Cardiac muscle cell (in vitro differentiated cells and primary cell): ENCODE results near the gene PCDHA3. TPM values are rescaled to one million over a fixed set of nuclear protein-coding genes. Genes with fewer than 3 reads are reported as not detected.
"Not testable (repeated sequence)": the region's sequence is repeated elsewhere in the genome, so short reads cannot be mapped to it uniquely, and the experiment has no call there.

Experiments used
- DNase-seq, 2 donors: peaks; one replicate each; pipeline versions ENCODE4 v3.0.0 to v3.0.0-alpha.2; 2010 to 2017; ENCODE audit warnings: low read depth in 1 of 2, low spot score in 1 of 2
- H3K27ac ChIP-seq: fragments of 200-600 bp; sonication (generic); 2 replicates; pipeline ENCODE4 v1.5.1; 2016
- H3K27me3 ChIP-seq: fragments of 200-600 bp; sonication (generic); 2 replicates; pipeline ENCODE4 v1.6.0; 2016; ENCODE audit warnings: control low read depth
- H3K36me3 ChIP-seq: fragments of 200-600 bp; sonication (generic); 2 replicates; pipeline ENCODE4 v1.5.1; 2016; ENCODE audit warnings: control low read depth
- H3K4me1 ChIP-seq: fragments of 200-600 bp; sonication (generic); 2 replicates; pipeline ENCODE4 v1.8.1; 2017; ENCODE audit warnings: low read depth, mild to moderate bottlenecking, mixed run types
- H3K4me3 ChIP-seq: fragments of 200-600 bp; sonication (generic); 2 replicates; pipeline ENCODE4 v1.5.1; 2016; ENCODE audit warnings: mild to moderate bottlenecking
- H3K9me3 ChIP-seq: fragments of 200-600 bp; sonication (generic); 2 replicates; pipeline ENCODE4 v1.5.1; 2017; ENCODE audit warnings: low read depth, mild to moderate bottlenecking, control low read depth
- polyA plus RNA-seq: library from polyadenylated mRNA; unstranded; fragments of >200 nt; fragmentation: Nextera tagmentation; extraction: Ambion mirVana; gene quantifications from 2 replicates; pipeline ENCODE4 v1.2.1, GENCODE V29; 2016
- total RNA-seq: library from RNA; depleted of rRNA; stranded (reverse); fragments of >200 nt; gene quantifications from 2 replicates; pipeline ENCODE4 v1.2.3, GENCODE V29; 2016
- TF ChIP-seq, protein P1 (sequence below): IDR thresholded peaks from 2 replicates; pipeline ENCODE4 v1.5.1; 2012; ENCODE audit warnings: low read depth, mild to moderate bottlenecking, low read length

The PCDHA3 gene
- total and polyA plus RNA-seq, 2 experiments from 2014 or later: 1.1 to 1.8 TPM

DNA sequence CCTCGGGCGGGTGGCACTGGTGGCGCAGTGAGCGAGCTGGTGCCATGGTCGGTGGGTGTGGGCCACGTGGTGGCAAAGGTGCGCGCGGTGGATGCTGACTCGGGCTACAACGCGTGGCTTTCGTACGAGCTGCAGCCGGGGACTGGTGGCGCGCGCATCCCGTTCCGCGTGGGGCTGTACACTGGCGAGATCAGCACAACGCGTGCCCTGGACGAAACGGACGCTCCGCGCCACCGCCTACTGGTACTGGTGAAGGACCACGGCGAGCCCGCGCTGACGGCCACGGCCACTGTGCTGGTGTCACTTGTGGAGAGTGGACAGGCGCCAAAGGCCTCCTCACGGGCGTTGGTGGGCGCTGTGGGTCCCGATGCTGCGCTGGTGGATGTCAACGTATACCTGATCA, 8.0 kb downstream of the PCDHA3 start:
- no peak for DNase-seq
- TF ChIP-seq, protein P1, sequence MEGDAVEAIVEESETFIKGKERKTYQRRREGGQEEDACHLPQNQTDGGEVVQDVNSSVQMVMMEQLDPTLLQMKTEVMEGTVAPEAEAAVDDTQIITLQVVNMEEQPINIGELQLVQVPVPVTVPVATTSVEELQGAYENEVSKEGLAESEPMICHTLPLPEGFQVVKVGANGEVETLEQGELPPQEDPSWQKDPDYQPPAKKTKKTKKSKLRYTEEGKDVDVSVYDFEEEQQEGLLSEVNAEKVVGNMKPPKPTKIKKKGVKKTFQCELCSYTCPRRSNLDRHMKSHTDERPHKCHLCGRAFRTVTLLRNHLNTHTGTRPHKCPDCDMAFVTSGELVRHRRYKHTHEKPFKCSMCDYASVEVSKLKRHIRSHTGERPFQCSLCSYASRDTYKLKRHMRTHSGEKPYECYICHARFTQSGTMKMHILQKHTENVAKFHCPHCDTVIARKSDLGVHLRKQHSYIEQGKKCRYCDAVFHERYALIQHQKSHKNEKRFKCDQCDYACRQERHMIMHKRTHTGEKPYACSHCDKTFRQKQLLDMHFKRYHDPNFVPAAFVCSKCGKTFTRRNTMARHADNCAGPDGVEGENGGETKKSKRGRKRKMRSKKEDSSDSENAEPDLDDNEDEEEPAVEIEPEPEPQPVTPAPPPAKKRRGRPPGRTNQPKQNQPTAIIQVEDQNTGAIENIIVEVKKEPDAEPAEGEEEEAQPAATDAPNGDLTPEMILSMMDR: no peak

GRCh38 chr5:140821375-140822280, 20.8 kb downstream of the PCDHA3 start, which contains the start of gene PCDHA5:
PCDHA5 (plus strand) TSS chr5:140821613.
- H3K27me3 ChIP-seq: no peaks in the 10 kb centered on the region
- H3K36me3 ChIP-seq: no peaks in the 10 kb centered on the region
- H3K9me3 ChIP-seq: no peaks in the 10 kb centered on the region
- no peak within 1 kb of the TSS for H3K4me3 ChIP-seq
- no peaks in the 10 kb centered on the region for H3K4me1 ChIP-seq
- peak in 1 of 2 donors; percentile 8 for DNase-seq
- no peak within 1 kb of the TSS for H3K27ac ChIP-seq
- TF ChIP-seq, protein P1: peak; percentile 31

More for the DNA sequence above, 8.0 kb downstream of the PCDHA3 start:
- H3K27ac ChIP-seq: no peak overlapping the region
- peaks cover 4% of the 10 kb centered on the region for H3K4me1 ChIP-seq
- H3K4me3 ChIP-seq: no peak overlapping the region
- H3K9me3 ChIP-seq: no peaks in the 10 kb centered on the region
- H3K36me3 ChIP-seq: no peaks in the 10 kb centered on the region
- no peaks in the 10 kb centered on the region for H3K27me3 ChIP-seq

DNA sequence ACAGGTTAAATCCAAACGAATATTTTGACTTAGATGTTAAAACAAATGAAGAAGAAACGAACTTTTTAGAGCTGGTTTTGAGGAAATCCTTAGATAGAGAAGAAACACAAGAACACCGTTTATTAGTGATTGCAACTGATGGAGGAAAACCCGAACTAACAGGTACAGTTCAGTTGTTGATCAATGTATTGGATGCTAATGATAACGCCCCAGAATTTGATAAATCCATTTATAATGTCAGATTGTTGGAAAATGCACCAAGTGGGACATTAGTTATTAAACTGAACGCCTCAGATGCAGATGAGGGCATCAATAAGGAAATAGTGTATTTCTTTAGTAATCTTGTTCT, 21.4 kb downstream of the PCDHA3 start:
- H3K4me3 ChIP-seq: no peak overlapping the region
- no peaks in the 10 kb centered on the region for H3K4me1 ChIP-seq
- H3K27ac ChIP-seq: no peak overlapping the region
- H3K36me3 ChIP-seq: no peaks in the 10 kb centered on the region
- H3K9me3 ChIP-seq: no peaks in the 10 kb centered on the region
- TF ChIP-seq, protein P1: no peak
- DNase-seq: no peak
- H3K27me3 ChIP-seq: no peaks in the 10 kb centered on the region

DNA sequence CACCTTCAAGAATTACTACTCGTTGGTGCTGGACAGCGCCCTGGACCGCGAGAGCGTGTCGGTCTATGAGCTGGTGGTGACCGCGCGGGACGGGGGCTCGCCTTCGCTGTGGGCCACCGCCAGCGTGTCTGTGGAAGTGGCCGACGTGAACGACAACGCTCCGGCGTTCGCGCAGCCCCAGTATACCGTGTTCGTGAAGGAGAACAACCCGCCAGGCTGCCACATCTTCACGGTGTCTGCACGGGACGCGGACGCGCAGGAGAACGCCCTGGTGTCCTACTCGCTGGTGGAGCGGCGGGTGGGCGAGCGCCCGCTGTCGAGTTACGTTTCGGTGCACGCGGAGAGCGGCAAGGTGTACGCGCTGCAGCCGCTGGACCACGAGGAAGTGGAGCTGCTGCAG, 22.1 kb downstream of the PCDHA3 start:
- H3K4me1 ChIP-seq, DNase-seq, H3K9me3 ChIP-seq, H3K4me3 ChIP-seq, H3K36me3 ChIP-seq, H3K27ac ChIP-seq, H3K27me3 ChIP-seq: not testable (repeated sequence)

DNA sequence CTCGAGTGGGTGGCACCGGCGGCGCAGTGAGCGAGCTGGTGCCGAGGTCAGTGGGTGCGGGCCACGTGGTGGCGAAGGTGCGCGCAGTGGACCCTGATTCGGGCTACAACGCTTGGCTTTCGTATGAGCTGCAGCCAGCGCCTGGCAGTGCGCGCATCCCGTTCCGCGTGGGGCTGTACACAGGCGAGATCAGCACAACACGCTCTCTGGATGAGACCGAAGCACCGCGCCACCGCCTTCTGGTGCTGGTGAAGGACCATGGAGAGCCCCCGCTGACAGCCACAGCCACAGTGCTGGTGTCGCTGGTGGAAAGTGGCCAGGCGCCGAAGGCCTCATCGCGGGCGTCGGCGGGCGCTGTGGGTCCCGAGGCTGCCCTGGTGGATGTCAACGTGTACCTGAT, 22.6 kb downstream of the PCDHA3 start:
- no peaks in the 10 kb centered on the region for H3K9me3 ChIP-seq
- TF ChIP-seq, protein P1: no peak
- H3K4me3 ChIP-seq: no peak overlapping the region

DNA sequence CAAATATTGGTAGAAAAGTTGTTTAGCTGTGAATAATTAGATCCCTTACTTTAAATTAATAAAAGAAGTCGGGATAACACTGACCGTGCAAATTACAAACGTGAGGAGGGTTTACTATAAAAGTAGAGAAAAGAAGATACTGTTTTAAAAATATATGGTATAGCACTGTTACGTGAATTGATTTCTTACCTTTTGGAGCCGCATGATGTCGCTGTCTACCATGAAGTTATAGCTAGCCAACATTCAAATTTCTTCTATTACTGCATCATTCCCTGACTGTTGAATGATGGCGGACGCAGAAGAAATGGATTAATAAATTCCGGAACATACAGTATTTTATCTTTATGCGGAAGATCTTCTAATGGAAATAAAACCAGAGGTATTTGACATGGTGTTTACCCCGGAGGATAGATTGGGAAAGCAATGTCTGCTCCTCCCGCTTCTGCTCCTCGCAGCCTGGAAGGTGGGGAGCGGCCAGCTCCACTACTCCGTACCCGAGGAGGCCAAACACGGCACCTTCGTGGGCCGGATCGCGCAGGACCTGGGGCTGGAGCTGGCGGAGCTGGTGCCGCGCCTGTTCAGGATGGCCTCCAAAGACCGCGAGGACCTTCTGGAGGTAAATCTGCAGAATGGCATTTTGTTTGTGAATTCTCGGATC, 27.0 kb downstream of the PCDHA3 start, which contains the start of gene PCDHA6:
TSS of gene PCDHA6 (plus strand) at position 257 of the 658 bp plus-strand sequence. CDS start at position 389, 132 bp downstream.
- Histone ChIP-seq H3K4me1 (no peaks in the 10 kb centered on the region), H3K9me3 (no peaks in the 10 kb centered on the region), H3K27ac (no peak within 1 kb of the TSS), H3K4me3 (peak within 1 kb of the TSS; percentile 51), H3K36me3 (no peaks in the 10 kb centered on the region), H3K27me3 (no peaks in the 10 kb centered on the region)
- DNase-seq: peak in 1 of 2 donors; percentile 47
- TF ChIP-seq, protein P1: no peak

More for the DNA sequence above, 22.6 kb downstream of the PCDHA3 start:
- no peak for DNase-seq
- no peaks in the 10 kb centered on the region for H3K4me1 ChIP-seq
- H3K27ac ChIP-seq: no peak overlapping the region
- no peaks in the 10 kb centered on the region for H3K27me3 ChIP-seq
- H3K36me3 ChIP-seq: no peaks in the 10 kb centered on the region
